Measurements from ENCODE around the gene BCAN. TPM values are rescaled to one million over a fixed set of nuclear protein-coding genes. Genes with fewer than 3 reads are reported as not detected.
"Not testable (repeated sequence)": the region's sequence is repeated elsewhere in the genome, so short reads cannot be mapped to it uniquely, and the experiment has no call there.

Gene BCAN
- total RNA-seq, 1 donor from 2014 or later, result not detected

DNA sequence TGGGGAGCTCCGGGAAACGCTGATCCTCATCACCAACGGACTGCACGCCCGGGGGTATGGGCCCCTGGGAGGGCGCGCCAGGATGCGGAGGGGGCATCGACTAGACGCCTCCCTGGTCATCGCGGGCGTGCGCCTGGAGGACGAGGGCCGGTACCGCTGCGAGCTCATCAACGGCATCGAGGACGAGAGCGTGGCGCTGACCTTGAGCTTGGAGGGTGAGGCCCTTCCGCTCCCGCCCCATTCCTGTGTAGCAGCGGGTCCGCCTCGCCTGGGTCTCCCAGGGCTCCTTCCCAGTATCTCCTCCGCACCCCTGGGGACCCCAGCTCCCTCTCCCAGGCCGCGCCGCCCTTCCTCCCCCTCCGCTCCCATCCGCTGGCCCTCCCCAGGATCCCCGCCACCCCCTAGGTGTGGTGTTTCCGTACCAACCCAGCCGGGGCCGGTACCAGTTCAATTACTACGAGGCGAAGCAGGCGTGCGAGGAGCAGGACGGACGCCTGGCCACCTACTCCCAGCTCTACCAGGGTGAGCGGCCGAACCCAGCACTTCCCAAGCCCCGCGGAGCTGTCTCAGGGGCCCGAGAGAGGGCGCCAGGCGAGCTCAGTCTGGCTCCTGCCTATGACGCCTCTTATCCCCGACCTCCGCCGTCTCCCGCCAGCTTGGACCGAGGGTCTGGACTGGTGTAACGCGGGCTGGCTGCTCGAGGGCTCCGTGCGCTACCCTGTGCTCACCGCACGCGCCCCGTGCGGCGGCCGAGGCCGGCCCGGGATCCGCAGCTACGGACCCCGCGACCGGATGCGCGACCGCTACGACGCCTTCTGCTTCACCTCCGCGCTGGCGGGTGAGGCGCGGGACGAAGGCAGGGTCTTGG, 17.7 kb upstream of the BCAN start:
- Mint-ChIP-seq H3K4me3 (no peak overlapping the region), H3K36me3 (ENCODE audit: low read depth) (no peaks in the 10 kb centered on the region), H3K27me3 (ENCODE audit: insufficient read depth) (peaks cover 76% of the 10 kb centered on the region), H3K9me3 (no peaks in the 10 kb centered on the region), H3K4me1 (ENCODE audit: low read depth) (peaks cover 8% of the 10 kb centered on the region), H3K27ac (no peak overlapping the region)
- DNase-seq (ENCODE audit: low spot score), result no peak
- intact Hi-C loops (cut with micrococcal nuclease), result loop anchor here (5.0 kb wide), 2 partner anchors 83 to 187 kb away; partner anchors contain the start of gene CRABP2

GRCh38 chr1:156624814-156625435, 17.0 kb upstream of the BCAN start:
- intact Hi-C loops (cut with micrococcal nuclease), result loop anchor here (1.0 to 5.0 kb wide), 3 partner anchors 82 to 302 kb away; partner anchors contain the start of gene CRABP2
- Mint-ChIP-seq H3K9me3 (no peaks in the 10 kb centered on the region), H3K27ac (no peak overlapping the region), H3K4me1 (ENCODE audit: low read depth) (peaks cover 8% of the 10 kb centered on the region), H3K4me3 (peak overlapping the region; percentile 26), H3K27me3 (ENCODE audit: insufficient read depth) (peaks cover 76% of the 10 kb centered on the region), H3K36me3 (ENCODE audit: low read depth) (no peaks in the 10 kb centered on the region)
- DNase-seq (ENCODE audit: low spot score), result no peak

GRCh38 chr1:156625436-156626078, 16.4 kb upstream of the BCAN start:
- peak overlapping the region; percentile 75 for H3K4me3 Mint-ChIP-seq
- no peaks in the 10 kb centered on the region for H3K9me3 Mint-ChIP-seq
- H3K36me3 Mint-ChIP-seq (ENCODE audit: low read depth), result no peaks in the 10 kb centered on the region
- peaks cover 74% of the 10 kb centered on the region for H3K27me3 Mint-ChIP-seq (ENCODE audit: insufficient read depth)
- DNase-seq (ENCODE audit: low spot score), result peak; percentile 38
- intact Hi-C loops (cut with micrococcal nuclease), result loop anchor here (1.0 kb wide), 3 partner anchors 32 to 302 kb away; no protein-coding TSS in a partner anchor
- H3K4me1 Mint-ChIP-seq (ENCODE audit: low read depth), result peaks cover 8% of the 10 kb centered on the region
- H3K27ac Mint-ChIP-seq, result peak overlapping the region; percentile 33

DNA sequence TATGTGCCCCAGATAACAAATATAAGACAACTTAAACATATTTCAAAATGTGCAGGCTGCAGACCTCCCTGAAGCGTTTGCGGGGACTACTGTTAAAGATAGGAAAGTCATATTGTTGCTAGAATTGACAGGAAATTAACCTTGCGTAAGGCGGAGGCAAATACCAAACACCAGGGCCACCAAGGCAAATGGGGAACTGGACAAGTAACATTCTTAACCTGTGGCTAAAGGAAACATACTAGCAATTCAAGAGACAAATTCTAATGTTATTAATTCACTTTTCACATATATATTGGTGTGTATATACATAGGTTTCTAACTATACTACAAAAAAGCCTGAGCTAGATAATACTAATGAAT, 15.9 kb upstream of the BCAN start:
- Mint-ChIP-seq H3K4me3 (no peak overlapping the region), H3K4me1 (ENCODE audit: low read depth) (peaks cover 8% of the 10 kb centered on the region), H3K36me3 (ENCODE audit: low read depth) (no peaks in the 10 kb centered on the region), H3K9me3 (no peaks in the 10 kb centered on the region), H3K27ac (peak overlapping the region; percentile 33), H3K27me3 (ENCODE audit: insufficient read depth) (peaks cover 73% of the 10 kb centered on the region)
- intact Hi-C loops (cut with micrococcal nuclease), result loop anchor here (1.0 kb wide), 2 partner anchors 31 to 52 kb away; no protein-coding TSS in a partner anchor
- no peak for DNase-seq (ENCODE audit: low spot score)

DNA sequence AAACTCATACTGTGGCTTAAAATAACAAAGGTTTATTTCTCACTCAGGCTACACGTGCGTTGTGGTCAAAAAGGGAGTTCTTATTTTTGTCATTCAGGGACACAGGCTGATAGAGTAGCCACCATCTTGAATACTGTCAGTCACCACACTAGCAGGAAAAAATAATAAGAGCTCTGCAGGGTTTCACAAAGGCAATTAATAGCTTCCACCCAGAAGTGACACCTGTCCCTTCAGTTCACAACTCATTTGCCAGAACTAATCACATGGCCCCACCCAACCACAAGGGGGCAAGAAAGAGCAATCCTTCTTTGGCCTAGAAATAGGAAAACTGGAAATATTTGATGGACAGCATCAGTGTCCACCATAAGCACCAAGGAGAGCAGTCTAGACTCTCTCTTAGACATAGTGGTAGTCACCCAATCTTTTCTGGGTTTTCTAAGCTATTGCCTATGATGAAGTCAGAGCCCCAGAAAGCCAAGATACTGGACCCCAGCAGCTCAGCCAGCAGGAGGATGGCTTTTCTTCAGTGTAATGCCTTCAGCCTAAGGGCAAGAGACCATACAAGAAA, 14.5 kb upstream of the BCAN start:
- H3K9me3 Mint-ChIP-seq, result no peaks in the 10 kb centered on the region
- no peak overlapping the region for H3K27ac Mint-ChIP-seq
- H3K4me1 Mint-ChIP-seq (ENCODE audit: low read depth), result peaks cover 8% of the 10 kb centered on the region
- intact Hi-C loops (cut with micrococcal nuclease), result loop anchor here (1.0 kb wide), 1 partner anchor 17 kb away; no protein-coding TSS in a partner anchor
- H3K27me3 Mint-ChIP-seq (ENCODE audit: insufficient read depth), result peaks cover 74% of the 10 kb centered on the region
- H3K36me3 Mint-ChIP-seq (ENCODE audit: low read depth), result no peaks in the 10 kb centered on the region
- DNase-seq (ENCODE audit: low spot score), result no peak
- H3K4me3 Mint-ChIP-seq, result no peak overlapping the region

GRCh38 chr1:156629823-156630449, 12.0 kb upstream of the BCAN start:
- Mint-ChIP-seq H3K4me1 (ENCODE audit: low read depth) (peaks cover 8% of the 10 kb centered on the region), H3K27ac (no peak overlapping the region), H3K27me3 (ENCODE audit: insufficient read depth) (peaks cover 83% of the 10 kb centered on the region), H3K4me3 (no peak overlapping the region), H3K36me3 (ENCODE audit: low read depth) (no peaks in the 10 kb centered on the region), H3K9me3 (no peaks in the 10 kb centered on the region)
- intact Hi-C loops (cut with micrococcal nuclease), result no loop called here
- no peak for DNase-seq (ENCODE audit: low spot score)

DNA sequence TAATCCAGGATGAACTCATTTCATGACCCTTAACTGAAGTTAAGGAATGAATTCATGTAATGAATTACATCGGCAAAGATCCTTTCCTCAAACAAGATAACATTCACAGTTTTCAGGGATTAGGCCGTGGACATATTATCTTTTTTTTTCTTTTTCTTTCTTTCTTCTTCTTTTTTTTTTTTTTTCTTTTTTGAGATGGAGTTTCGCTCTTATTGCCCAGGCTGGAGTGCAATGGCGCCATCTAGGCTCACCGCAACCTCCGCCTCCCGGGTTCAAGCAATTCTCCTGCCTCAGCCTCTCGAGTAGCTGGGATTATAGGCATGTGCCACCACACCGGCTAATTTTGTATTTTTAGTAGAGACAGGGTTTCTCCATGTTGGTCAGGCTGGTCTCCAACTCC, 10.8 kb upstream of the BCAN start:
- H3K9me3 Mint-ChIP-seq; H3K27ac Mint-ChIP-seq; intact Hi-C loops (cut with micrococcal nuclease); H3K36me3 Mint-ChIP-seq (ENCODE audit: low read depth); DNase-seq (ENCODE audit: low spot score); H3K4me3 Mint-ChIP-seq; H3K4me1 Mint-ChIP-seq (ENCODE audit: low read depth): not testable (repeated sequence)
- H3K27me3 Mint-ChIP-seq (ENCODE audit: insufficient read depth), result peaks cover 81% of the 10 kb centered on the region

GRCh38 chr1:156632355-156632754, 9.6 kb upstream of the BCAN start:
- intact Hi-C loops (cut with micrococcal nuclease), result no loop called here
- peaks cover 78% of the 10 kb centered on the region for H3K27me3 Mint-ChIP-seq (ENCODE audit: insufficient read depth)
- no peaks in the 10 kb centered on the region for H3K9me3 Mint-ChIP-seq
- no peaks in the 10 kb centered on the region for H3K36me3 Mint-ChIP-seq (ENCODE audit: low read depth)
- DNase-seq (ENCODE audit: low spot score), result no peak
- H3K4me1 Mint-ChIP-seq (ENCODE audit: low read depth), result no peaks in the 10 kb centered on the region
- no peak overlapping the region for H3K4me3 Mint-ChIP-seq
- H3K27ac Mint-ChIP-seq, result no peak overlapping the region

GRCh38 chr1:156638189-156638985, 3.5 kb upstream of the BCAN start:
- Mint-ChIP-seq H3K4me3 (no peak overlapping the region), H3K4me1 (ENCODE audit: low read depth) (peaks cover 16% of the 10 kb centered on the region), H3K27me3 (ENCODE audit: insufficient read depth) (peaks cover 75% of the 10 kb centered on the region), H3K9me3 (no peaks in the 10 kb centered on the region), H3K27ac (no peak overlapping the region), H3K36me3 (ENCODE audit: low read depth) (peaks cover under 1% of the 10 kb centered on the region)
- intact Hi-C loops (cut with micrococcal nuclease), result no loop called here
- no peak for DNase-seq (ENCODE audit: low spot score)

DNA sequence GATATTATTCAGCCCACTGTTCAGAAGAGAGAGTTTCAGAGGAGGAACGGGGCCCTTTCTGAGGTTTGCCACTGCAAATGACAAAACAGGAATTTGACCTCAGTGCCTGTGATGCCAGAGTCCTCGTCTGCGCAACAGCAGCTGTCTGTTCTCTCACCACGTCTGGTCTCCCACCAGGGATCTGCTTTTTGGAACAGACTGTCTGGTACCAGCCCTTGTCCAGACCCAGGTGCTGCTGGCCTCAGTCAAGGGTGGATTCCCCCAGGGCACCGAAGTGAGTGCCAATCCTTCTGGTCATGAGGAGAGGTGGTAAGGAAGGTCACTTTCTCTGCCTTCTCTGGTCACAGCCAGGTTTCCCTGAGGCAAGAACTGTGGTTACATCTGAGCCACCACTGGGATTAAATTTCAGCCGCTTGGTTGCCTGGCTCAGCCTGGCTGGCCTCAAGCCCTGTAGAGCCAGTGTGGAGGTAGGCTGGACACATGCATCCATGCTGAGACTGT, 2.3 kb upstream of the BCAN start:
- peaks cover 28% of the 10 kb centered on the region for H3K4me1 Mint-ChIP-seq (ENCODE audit: low read depth)

GRCh38 chr1:156640842-156641706, 843 bp upstream of the BCAN start:
- Mint-ChIP-seq H3K4me3 (peak overlapping the region; percentile 45), H3K36me3 (ENCODE audit: low read depth) (peaks cover 3% of the 10 kb centered on the region), H3K27me3 (ENCODE audit: insufficient read depth) (peaks cover 75% of the 10 kb centered on the region), H3K27ac (no peak overlapping the region), H3K4me1 (ENCODE audit: low read depth) (peaks cover 39% of the 10 kb centered on the region), H3K9me3 (no peaks in the 10 kb centered on the region)
- intact Hi-C loops (cut with micrococcal nuclease), result no loop called here
- no peak for DNase-seq (ENCODE audit: low spot score)

More for the DNA sequence above, 2.3 kb upstream of the BCAN start:
- H3K27me3 Mint-ChIP-seq (ENCODE audit: insufficient read depth), result peaks cover 73% of the 10 kb centered on the region
- no peak overlapping the region for H3K27ac Mint-ChIP-seq
- H3K36me3 Mint-ChIP-seq (ENCODE audit: low read depth), result peaks cover 3% of the 10 kb centered on the region
- DNase-seq (ENCODE audit: low spot score), result no peak
- intact Hi-C loops (cut with micrococcal nuclease), result no loop called here
- H3K9me3 Mint-ChIP-seq, result no peaks in the 10 kb centered on the region
- no peak overlapping the region for H3K4me3 Mint-ChIP-seq

Measured in activated T-helper 1 cell treated with anti-CD3 and anti-CD28 coated beads, Interleukin-12 subunit alpha, Interleukin-12 subunit beta, Interleukin-2, Interleukin-4 antibody, amounts not matched to agents 30 ng/mL and 10 ng/mL and 1 ng/mL, durations not matched to agents 14 hours and 24 hours and 36 hours (primary cell).